Endothelial cell of hepatic sinusoid (primary cell): ENCODE results near the gene LYPD1.

Experiments
- in situ Hi-C: cut with HindIII; loops from 2 replicates; pipeline ENCODE4 v1.10.0; 2017; ENCODE audit warnings: low sequenced_read_pairs

The LYPD1 gene

GRCh38 chr2:132599556-132599955, 70.4 kb downstream of the LYPD1 start:
- in situ Hi-C loops: no loop called here

DNA sequence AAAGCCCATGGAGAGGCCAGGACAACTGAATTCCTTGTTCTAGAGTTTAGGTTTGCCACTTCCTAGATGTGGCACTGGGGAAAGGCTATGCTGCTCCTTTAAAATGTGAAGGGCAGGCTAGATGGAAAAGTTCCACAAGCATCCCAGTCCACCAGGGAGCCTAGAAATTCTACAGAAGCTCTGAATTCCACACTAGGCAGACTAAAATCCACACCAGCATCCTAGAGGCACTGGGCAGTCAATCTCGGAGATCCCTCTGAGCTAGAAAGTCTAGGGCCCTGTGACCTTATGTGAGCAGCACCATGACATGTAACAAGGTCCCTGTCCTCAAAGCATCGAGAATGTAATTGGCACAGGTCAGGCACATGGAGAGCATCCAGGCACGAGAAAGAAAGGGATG, 71.5 kb downstream of the LYPD1 start:
- in situ Hi-C loops: no loop called here

- in situ Hi-C loops: no loop called here
Observed at GRCh38 chr2:132597831-132598230, 72.2 kb downstream of the LYPD1 start.

DNA sequence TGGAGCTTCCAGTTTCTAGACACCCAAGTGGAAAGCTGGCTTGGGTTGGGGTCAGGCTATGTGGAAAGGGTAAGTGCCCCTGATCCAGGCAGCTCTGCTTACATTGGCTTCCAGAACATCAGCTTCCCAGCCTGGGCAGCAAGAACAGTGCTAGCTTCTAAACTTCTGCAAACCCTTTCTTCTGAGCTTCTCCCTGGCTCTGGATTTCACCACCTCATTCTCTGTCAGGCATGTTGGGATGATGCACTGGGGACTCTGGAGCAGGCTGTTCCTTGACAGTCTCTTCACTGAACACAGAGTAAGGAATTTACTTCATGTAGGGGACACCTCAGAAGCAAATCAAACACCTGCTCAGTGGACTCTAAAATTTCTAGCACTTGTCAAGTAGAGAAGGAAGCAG, 72.8 kb downstream of the LYPD1 start:
- in situ Hi-C loops: no loop called here

GRCh38 chr2:132595693-132596092, 74.3 kb downstream of the LYPD1 start:
- in situ Hi-C loops: no loop called here

- in situ Hi-C loops: no loop called here
Observed at GRCh38 chr2:132595186-132595585, 74.8 kb downstream of the LYPD1 start.
